NCI-H2171 (cell line): ENCODE measurements around the gene IFRD2.
A peak's percentile ranks its signal among the peaks of the same experiment; 100 is the strongest.

Experiments used
- DNase-seq: peaks from one replicate; lab custom pipeline; 2025; lab: John Stamatoyannopoulos, UW

Gene IFRD2

GRCh38 chr3:50302095-50303012 lies 10.1 kb upstream of the IFRD2 start:
- no peak for DNase-seq

GRCh38 chr3:50300681-50301254 lies 8.5 kb upstream of the IFRD2 start:
- no peak for DNase-seq

- DNase-seq = no peak
Measured at GRCh38 chr3:50299929-50300680, 7.9 kb upstream of the IFRD2 start.

GRCh38 chr3:50299638-50299928 lies 7.4 kb upstream of the IFRD2 start:
- DNase-seq = no peak

GRCh38 chr3:50298836-50299637 lies 6.8 kb upstream of the IFRD2 start, which contains the start of the genes HYAL3 and NAA80:
TSS of gene HYAL3 (minus strand) at chr3:50299405. CDS start at chr3:50295602, 3,803 bp downstream.
TSS of gene NAA80 (minus strand) at chr3:50299405. CDS start at chr3:50297463, 1,942 bp downstream.
- DNase-seq = peak; percentile 93

GRCh38 chr3:50297896-50298725 lies 5.9 kb upstream of the IFRD2 start:
- no peak for DNase-seq

GRCh38 chr3:50297384-50297775 lies 5.2 kb upstream of the IFRD2 start:
- DNase-seq = no peak

GRCh38 chr3:50296721-50297383 lies 4.6 kb upstream of the IFRD2 start:
- DNase-seq = no peak

GRCh38 chr3:50295553-50296431 lies 3.6 kb upstream of the IFRD2 start:
- no peak for DNase-seq

GRCh38 chr3:50294492-50295403 lies 2.5 kb upstream of the IFRD2 start:
- no peak for DNase-seq

GRCh38 chr3:50294089-50294488 lies 1.9 kb upstream of the IFRD2 start:
- DNase-seq = no peak

- DNase-seq = no peak
Measured at GRCh38 chr3:50293079-50293801, 1.0 kb upstream of the IFRD2 start.

- no peak for DNase-seq
Measured at GRCh38 chr3:50290161-50290641, 2.0 kb downstream of the IFRD2 start.

- no peak for DNase-seq
Measured at GRCh38 chr3:50289130-50289529, 3.1 kb downstream of the IFRD2 start.

GRCh38 chr3:50288387-50289007 lies 3.7 kb downstream of the IFRD2 start:
- no peak for DNase-seq

- no peak for DNase-seq
Measured at GRCh38 chr3:50287262-50287661, 5.0 kb downstream of the IFRD2 start.
